HG02798 (cell line): ENCODE measurements around the gene DENND1A.
"Not testable (repeated sequence)": the region's sequence is repeated elsewhere in the genome, so short reads cannot be mapped to it uniquely, and the experiment has no call there.

Source experiments
- ATAC-seq: cut with Tn5 transposase; IDR thresholded peaks from one replicate; pipeline ENCODE4 v1.9.1; 2021; ENCODE audit warnings: mild to moderate bottlenecking; ENCODE audit not compliant: unreplicated experiment, poor library complexity

DENND1A gene

GRCh38 chr9:123947326-123947725, 17.4 kb upstream of the DENND1A start:
- ATAC-seq = no peak

GRCh38 chr9:123946101-123946821, 16.3 kb upstream of the DENND1A start:
- ATAC-seq = no peak

GRCh38 chr9:123945532-123945931, 15.6 kb upstream of the DENND1A start:
- no peak for ATAC-seq

DNA sequence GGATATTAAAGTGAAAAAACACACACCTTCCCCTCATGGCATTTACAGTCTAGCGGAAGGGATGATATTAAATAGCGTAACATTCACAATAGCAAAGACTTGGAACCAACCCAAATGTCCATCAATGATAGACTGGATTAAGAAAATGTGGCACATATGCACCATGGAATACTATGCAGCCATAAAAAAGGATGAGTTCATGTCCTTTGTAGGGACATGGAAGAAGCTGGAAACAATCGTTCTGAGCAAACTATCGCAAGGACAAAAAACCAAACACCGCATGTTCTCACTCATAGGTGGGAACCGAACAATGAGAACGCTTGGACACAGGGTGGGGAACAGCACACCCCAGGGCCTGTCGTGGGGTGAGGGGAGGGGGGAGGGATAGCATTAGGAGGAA, 14.5 kb upstream of the DENND1A start:
- ATAC-seq = not testable (repeated sequence)

GRCh38 chr9:123943671-123944070, 13.7 kb upstream of the DENND1A start:
- ATAC-seq = no peak

- ATAC-seq = no peak
Measured at GRCh38 chr9:123942542-123942941, 12.6 kb upstream of the DENND1A start.

DNA sequence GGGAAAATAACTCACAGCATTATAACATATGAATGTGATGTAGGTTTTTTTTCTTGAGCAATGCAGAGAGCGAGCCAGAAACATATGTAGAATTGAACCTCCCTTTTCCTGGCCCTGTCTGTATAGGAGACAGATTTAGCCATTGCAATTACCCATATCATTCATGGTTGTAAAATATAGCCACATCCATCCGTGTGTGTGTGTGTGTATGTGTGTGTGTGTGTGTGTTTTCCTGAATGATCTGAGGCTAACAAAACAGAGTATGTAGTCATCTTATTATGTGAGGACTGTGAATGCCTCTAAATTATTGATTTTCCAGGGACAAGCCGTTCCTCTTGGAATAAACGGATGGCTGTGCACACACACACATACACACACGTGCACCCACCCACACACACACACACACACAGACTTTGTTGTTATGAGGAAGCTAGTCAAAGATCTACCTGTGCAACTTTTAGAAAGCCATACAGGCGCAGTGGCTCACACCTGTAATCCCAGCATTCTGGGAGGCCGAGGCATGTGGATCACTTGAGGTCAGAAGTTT, 11.7 kb upstream of the DENND1A start:
- no peak for ATAC-seq

DNA sequence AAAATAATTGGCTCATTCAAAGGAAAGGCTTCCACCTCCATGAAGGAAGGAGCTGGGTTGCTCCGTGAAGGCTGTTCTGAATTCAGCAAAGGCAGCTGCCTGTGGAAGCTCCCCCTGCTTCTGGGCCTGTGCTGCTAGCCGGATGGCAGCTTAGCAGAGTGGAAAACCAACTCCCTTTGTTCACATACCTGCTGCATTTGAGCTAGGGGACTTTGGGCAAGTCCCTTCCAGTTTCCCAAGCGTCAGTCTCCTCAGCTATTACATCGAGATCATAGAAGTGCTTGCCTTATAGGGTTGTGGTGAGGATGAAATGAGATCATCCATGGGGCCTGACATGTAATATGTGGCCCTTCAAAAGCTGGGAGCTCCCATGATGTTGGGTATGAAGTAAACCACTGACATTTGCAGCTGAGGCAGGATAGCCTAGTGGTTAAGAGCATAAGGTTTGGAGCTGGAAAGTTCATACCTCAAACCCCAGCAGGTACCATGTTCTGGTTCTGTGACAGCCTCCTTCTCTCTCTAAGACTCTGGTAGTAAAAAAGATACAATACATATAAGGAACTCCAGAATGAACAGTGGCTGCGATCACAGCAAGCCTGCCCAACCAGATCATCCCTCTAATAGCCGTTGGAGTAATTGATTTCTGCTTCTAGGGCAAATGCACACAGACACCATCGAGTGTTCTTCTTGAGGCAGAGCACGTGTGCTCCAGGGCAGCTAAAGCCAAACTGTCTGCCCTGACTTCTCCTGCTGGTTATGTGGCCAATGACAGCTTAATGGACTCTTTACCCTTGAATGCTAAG, 11.0 kb upstream of the DENND1A start:
- no peak for ATAC-seq

DNA sequence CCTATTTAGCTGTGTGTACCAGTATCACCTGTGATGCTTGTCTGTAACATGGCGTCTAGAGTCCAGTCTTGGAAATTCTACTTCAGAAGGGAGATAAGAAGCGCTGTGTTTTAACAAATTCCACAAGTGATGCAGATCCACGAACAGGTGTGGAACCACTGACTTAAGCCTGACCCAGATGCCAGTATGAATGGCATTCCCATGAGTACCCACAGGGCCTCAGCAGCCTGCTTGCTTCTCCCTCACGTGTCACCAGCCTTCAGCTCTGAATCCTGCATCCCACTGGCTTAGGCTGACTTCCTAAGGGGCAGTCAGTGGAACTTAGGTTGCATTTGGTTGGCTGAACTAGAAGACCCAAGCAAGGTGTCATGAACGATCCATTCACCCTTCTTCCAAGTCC, 8.5 kb upstream of the DENND1A start:
- ATAC-seq = no peak

- not testable (repeated sequence) for ATAC-seq
Measured at GRCh38 chr9:123936575-123936974, 6.6 kb upstream of the DENND1A start.

DNA sequence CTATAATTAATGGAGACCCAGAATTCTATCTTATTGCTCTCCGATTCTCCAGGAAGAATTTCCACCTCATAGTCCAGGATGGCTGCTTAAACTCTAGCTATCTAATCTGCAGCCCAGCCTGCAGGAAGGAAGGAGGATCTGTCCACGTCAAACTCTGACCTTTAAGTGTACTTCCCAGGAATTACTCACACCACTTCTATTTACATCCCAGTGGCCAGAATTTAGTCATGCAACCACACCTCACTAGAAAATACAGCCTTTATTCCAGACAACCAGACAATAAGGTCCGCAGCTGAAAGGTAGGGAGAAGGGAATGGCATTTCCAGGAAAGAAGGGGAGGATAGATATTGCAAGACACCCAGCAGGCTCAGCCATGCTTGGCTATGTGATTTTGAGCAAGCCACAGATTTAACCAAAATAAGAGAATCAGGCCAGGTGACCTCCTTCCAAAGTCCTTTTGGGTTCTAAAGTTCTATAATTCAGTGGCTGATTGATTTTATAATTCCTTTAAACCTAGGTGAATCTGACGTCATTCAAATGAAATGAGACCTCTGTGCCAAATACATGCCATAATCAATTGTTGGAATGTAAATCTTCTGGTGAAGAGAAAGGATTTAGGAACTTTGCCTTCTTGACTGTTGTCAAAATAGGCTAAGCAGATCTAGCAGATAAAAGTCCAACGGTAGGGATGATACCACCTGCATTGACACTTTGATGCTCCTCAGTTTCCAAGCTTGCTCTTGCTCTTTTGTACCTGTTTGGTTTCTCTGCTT, 3.7 kb upstream of the DENND1A start:
- no peak for ATAC-seq

- peak; percentile 13 for ATAC-seq
Measured at GRCh38 chr9:123929177-123929869, 603 bp downstream of the DENND1A start.

DNA sequence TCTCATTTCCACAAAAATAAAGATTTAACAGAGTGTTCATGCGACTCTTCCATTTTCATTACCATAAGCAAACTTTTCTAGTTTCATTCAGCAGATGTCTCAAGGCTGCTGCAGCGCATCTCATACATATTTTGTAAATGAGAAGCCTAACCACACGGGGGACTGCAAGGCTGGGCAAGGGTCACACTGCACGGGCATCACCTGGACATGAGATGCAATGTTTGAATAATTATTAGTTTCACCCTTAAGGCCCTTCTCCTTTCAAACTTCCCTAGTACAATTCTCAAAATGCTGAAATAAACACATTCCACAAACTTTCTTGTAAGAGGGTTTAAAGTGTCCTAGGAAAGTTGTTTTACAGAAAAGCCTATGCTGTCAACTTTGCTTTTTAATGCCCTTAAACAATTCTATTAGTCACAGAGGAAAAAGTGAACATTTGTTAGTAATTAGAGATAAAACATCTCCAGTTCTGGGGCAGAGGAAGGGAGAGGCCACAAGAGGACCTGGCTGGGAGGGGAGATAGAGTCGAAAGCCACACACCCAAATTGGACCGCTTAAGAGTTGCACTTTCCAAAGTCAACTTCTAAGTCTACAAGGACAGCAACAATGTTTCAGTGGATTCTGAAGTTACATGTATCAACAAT, 1.3 kb downstream of the DENND1A start:
- ATAC-seq = no peak

- no peak for ATAC-seq
Measured at GRCh38 chr9:123927625-123928532, 2.0 kb downstream of the DENND1A start.

DNA sequence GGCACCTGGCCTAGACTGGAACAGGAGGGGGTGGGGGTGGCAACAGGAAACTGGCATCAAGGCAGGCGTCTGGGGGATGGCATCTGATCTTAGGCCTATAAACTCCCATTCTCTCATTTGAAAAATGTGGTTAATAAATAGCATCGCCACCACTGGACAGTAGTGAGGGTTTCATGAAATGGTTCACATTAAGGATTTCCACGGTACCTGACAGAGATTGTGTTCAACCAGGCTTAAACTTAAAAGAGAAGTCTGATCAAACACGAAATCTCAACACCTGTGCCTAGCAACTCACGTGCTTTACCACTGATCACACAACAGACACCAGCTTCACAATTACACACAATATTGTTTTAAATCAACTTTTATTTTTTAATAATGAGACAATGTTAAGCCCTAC, 3.0 kb downstream of the DENND1A start:
- ATAC-seq = no peak

- no peak for ATAC-seq
Measured at GRCh38 chr9:123925819-123926218, 4.1 kb downstream of the DENND1A start.

DNA sequence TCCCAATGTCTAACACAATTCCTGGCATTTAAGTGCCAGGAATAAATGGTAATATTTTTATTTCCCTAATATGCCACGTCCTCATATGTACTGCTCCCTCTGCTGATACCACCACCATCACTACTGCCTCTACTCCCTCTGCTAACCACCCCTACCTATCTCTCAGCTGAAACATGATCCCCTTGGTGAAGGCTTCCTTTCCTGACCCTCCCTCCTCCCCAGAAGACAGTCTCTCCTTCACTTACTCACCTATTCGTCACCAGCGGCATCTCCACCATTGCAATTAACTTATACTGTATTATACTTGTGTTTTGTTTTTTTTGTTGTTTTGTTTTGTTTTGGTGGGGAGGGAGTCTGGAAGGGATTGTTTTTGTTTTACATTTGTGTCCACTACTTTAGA, 4.8 kb downstream of the DENND1A start:
- no peak for ATAC-seq

- no peak for ATAC-seq
Measured at GRCh38 chr9:123924727-123925126, 5.2 kb downstream of the DENND1A start.

- no peak for ATAC-seq
Measured at GRCh38 chr9:123923884-123924283, 6.0 kb downstream of the DENND1A start.
